ENCODE data around the gene AGA. TPM values are rescaled to one million over a fixed set of nuclear protein-coding genes. Genes with fewer than 3 reads are reported as not detected.

AGA gene
- polyA plus RNA-seq, 10 donors, result 4.2 to 9.6 (median 6.5) TPM

DNA sequence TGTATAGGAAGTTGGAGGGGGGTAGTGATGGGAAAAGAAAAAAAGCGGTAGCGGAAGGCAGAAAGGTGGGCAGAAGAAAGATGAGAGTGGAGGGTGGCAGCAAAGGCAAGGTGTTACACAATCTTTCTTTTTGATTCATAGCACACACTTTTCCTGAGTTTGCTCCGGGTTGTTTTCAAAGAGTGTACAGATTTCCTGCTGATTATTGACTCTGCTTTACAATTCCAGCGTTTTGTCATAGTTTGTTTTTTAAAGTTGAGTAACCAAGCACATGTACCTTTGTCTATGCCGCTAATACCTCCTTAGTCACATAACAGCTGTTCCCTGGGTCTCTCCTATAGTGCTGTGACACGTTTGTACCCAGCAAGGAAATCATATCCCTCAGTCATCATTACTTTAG is 50.3 kb downstream of the AGA start:
- no peak for DNase-seq

DNA sequence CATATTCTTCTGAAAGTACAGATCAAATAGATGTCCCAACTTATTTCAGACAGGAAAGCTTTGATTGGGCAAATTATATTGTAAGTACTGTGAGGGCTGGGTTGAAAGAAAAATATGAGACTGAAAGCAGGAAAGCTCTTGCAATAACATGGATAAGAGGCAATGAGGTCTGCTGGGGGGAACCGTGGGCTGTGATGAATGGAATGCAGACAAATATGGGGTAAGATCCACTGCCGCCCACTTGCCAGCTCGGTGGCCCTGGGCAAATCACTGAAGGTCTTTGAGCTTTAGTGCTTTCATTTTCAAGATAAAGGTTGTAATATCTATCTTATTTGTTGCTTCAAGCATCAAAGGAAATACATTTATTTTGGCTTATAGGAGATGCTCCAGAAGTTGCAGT is 51.0 kb downstream of the AGA start:
- DNase-seq, result no peak

DNA sequence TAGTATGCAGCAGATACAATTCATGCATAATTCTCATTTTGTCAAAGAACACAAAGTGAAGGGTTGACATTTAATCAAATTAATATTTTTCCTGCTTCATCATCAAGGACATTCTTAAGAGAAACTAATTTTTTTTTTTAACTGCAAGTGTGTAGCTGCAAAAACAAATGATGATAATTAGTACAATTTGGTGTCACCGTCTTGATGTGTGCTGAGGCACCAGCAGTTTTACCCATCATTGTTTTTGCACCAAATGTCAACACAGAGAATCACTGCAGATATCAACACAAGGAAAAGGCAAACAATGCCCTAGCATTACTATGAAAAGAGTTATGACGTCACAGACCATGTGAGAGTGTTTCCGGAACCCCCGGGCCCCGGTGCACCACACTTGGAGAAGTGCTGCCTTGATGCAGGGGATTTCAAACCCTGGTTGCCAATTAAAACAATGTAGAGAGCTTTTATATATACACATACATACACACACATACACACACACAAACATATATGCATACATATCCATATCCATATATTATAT is 55.9 kb downstream of the AGA start:
- DNase-seq, result no peak

DNA sequence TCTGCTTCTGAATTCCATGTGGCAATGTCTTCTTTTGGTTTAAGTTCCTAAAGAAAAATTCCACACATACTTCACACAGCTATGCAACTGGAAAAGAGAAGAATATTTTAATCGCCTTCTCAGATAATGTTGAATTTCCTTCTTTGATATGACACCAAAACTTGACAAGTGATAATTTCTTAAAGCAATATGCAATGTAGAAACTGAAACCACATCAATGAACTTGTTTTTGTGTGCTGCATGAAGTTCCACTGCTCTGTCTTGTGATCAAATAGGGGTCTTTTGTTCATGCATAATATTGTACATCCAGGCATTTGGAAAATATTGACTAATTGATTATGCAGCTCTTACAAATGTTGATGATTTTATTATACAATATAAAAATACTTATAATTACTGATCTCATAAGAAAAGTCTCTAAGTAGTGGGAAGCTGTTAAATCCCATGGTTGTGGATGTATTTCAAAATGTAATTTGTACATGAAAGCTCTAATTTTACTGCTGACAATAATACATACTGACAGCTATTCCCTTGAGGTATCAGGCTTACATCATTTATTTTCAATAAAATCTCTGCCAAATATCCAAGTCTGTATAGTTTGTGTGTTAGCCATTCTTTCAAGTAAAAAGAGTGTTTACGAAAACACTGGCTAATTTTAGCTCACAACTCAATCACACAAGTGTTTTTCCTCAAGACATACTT is 56.5 kb downstream of the AGA start:
- DNase-seq, result no peak

DNA sequence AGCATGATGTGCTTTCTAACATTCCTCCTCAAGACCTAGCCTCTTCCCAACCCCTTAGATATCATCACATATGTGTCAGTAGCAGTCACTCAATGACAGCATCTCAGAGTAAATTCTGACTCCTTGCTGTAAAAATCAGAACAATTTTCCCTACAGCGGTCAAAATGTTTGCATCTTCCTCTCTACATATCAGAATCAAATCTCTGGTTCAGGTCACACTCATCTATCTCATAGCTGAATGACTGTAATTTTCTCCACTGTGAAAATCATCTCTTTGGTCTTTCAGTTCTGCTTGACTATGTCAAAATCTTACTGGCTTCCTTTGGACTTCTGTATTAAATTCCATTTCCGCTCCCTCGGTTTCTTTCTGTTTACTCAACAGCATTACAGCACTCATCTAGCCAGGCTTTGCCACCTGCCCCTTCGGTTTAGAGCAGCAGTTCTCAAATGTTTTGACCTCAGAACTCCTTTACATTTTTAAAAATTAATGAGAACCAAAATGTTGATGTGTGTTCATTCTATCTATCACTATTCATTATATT is 57.3 kb downstream of the AGA start:
- no peak for DNase-seq

DNA sequence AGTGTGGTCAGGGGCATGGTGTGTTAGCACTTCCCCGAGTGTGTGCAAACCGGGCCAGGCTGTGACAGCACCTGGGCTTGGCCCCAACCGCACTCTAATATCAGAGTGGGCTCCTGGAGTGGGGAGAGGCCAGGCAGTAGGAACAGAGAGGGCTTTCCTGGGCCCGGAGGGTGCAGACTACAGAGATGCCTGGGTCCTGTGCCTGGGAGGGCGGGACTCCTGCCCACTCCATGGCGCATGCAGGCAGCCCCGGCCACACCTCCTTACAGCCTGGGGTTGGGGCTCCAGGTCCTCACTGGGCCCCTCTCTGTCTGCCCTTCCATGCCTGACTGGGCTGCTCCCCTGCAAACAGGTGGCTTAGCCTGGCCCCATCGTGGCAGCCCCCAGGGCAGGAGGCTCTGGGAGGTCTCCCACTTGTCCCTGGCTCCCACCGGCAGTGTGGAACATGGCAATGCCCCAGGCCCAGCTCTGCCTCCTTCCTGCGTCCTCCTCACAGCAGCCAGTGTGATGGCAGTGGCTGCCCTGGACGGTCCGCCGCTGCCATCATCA is 60.4 kb downstream of the AGA start:
- no peak for DNase-seq

Other genes starting within 250 kb of the AGA start
- 1 to 10 TPM; 2.2 to 5.0 (median 3.2) TPM for gene NEIL3, start 132.6 kb downstream of the AGA start, polyA plus RNA-seq (ENCODE audit: insufficient read length in 10 of 10)